ENCODE measurements around the gene CDH3.
A peak's percentile ranks its signal among the peaks of the same experiment; 100 is the strongest.
"Not testable (repeated sequence)": the region's sequence is repeated elsewhere in the genome, so short reads cannot be mapped to it uniquely, and the experiment has no call there.

CDH3 gene

GRCh38 chr16:68710211-68710610 is 65.1 kb downstream of the CDH3 start:
- no peak for DNase-seq

- DNase-seq = no peak
Observed at GRCh38 chr16:68711421-68712139, 66.5 kb downstream of the CDH3 start.

- peak; percentile 1 for DNase-seq
Observed at GRCh38 chr16:68713361-68713760, 68.3 kb downstream of the CDH3 start.

GRCh38 chr16:68715471-68715870 is 70.4 kb downstream of the CDH3 start:
- no peak for DNase-seq

- DNase-seq = not testable (repeated sequence)
Observed at GRCh38 chr16:68716516-68716915, 71.4 kb downstream of the CDH3 start.

- no peak for DNase-seq
Observed at GRCh38 chr16:68717684-68718083, 72.6 kb downstream of the CDH3 start.

GRCh38 chr16:68718590-68718989 is 73.5 kb downstream of the CDH3 start:
- DNase-seq = no peak

GRCh38 chr16:68719993-68720489 is 74.9 kb downstream of the CDH3 start:
- DNase-seq = no peak

- DNase-seq = no peak
Observed at GRCh38 chr16:68722119-68723024, 77.3 kb downstream of the CDH3 start.

- DNase-seq = no peak
Observed at GRCh38 chr16:68724797-68725196, 79.7 kb downstream of the CDH3 start.

GRCh38 chr16:68728523-68728922 is 83.4 kb downstream of the CDH3 start:
- DNase-seq = no peak

GRCh38 chr16:68731637-68732036 is 86.5 kb downstream of the CDH3 start:
- no peak for DNase-seq

GRCh38 chr16:68732042-68732680 is 87.1 kb downstream of the CDH3 start:
- no peak for DNase-seq

- DNase-seq = no peak
Observed at GRCh38 chr16:68732741-68733399, 87.8 kb downstream of the CDH3 start.

GRCh38 chr16:68733570-68733969 is 88.5 kb downstream of the CDH3 start:
- no peak for DNase-seq

- DNase-seq = no peak
Observed at GRCh38 chr16:68734782-68735181, 89.7 kb downstream of the CDH3 start.

GRCh38 chr16:68736561-68736960 is 91.5 kb downstream of the CDH3 start:
- DNase-seq = no peak

GRCh38 chr16:68737046-68737729 is 92.1 kb downstream of the CDH3 start, which contains the start of gene CDH1:
Gene CDH1, plus strand, starts transcription at chr16:68737292. Its CDS starts 124 bp downstream, at chr16:68737416.
- DNase-seq = peak; percentile 58

- DNase-seq = no peak
Observed at GRCh38 chr16:68737730-68738629, 92.9 kb downstream of the CDH3 start.

- no peak for DNase-seq
Observed at GRCh38 chr16:68739964-68740627, 95.0 kb downstream of the CDH3 start.

All from DMS79 (cell line).